ENCODE measurements around the gene MRM3. TPM values are rescaled to one million over a fixed set of nuclear protein-coding genes. Genes with fewer than 3 reads are reported as not detected.

MRM3 gene
- total and polyA plus RNA-seq, 4 donors, result 8.5 to 17.5 (median 15.4) TPM

GRCh38 chr17:767076-767475 is 15.1 kb upstream of the MRM3 start:
- no peak for TF ChIP-seq HNF4A (conservative IDR thresholded peaks at IDR 0.05)
- TF ChIP-seq TAF1 (conservative IDR thresholded peaks at IDR 0.05), result no peak
- no peak for TF ChIP-seq FOXA1 (IDR thresholded peaks at IDR 0.05)
- TF ChIP-seq HNF4G (IDR thresholded peaks at IDR 0.05), result no peak
- no peak for TF ChIP-seq GABPA (IDR thresholded peaks at IDR 0.05 in 1 of 2, conservative IDR thresholded peaks at IDR 0.05 in 1 of 2)
- no peak for TF ChIP-seq YY1 (IDR thresholded peaks at IDR 0.05)
- WGBS, result 80% methylated on average over 3 of the region's 3 CpGs
- Histone ChIP-seq H3K9ac (ENCODE audit: low read depth in 1 of 2, low read length in 2 of 2) (no peak overlapping the region), H3K4me1 (ENCODE audit: control insufficient read depth in 4 of 4, insufficient read depth in 4 of 4, low read length in 3 of 4) (no peaks in the 10 kb centered on the region), H3K4me3 (ENCODE audit: low read depth in 1 of 3, low read length in 3 of 3) (no peak overlapping the region), H3K9me3 (ENCODE audit: control insufficient read depth in 4 of 4, low read length in 3 of 4) (no peaks in the 10 kb centered on the region), H3K36me3 (ENCODE audit: control insufficient read depth in 4 of 4, insufficient read depth in 3 of 4, low read depth in 1 of 4, low read length in 3 of 4) (peaks cover 5 to 48% (median 32%) of the 10 kb centered on the region in 4 donors), H3K27me3 (ENCODE audit: control insufficient read depth in 4 of 4, insufficient read depth in 4 of 4, low read length in 3 of 4) (no peaks in the 10 kb centered on the region), H3K27ac (ENCODE audit: low read depth in 1 of 2, low read length in 2 of 2) (no peak overlapping the region)
- DNase-seq (ENCODE audit: low spot score), result no peak

- WGBS, result 92% methylated on average over 5 of the region's 5 CpGs
- H3K27me3 ChIP-seq (ENCODE audit: control insufficient read depth in 4 of 4, insufficient read depth in 4 of 4, low read length in 3 of 4), result no peaks in the 10 kb centered on the region
- no peak overlapping the region for H3K4me3 ChIP-seq (ENCODE audit: low read depth in 1 of 3, low read length in 3 of 3)
- peaks cover 10 to 70% (median 57%) of the 10 kb centered on the region in 4 donors for H3K36me3 ChIP-seq (ENCODE audit: control insufficient read depth in 4 of 4, insufficient read depth in 3 of 4, low read depth in 1 of 4, low read length in 3 of 4)
- no peaks in the 10 kb centered on the region for H3K9me3 ChIP-seq (ENCODE audit: control insufficient read depth in 4 of 4, low read length in 3 of 4)
- H3K9ac ChIP-seq (ENCODE audit: low read depth in 1 of 2, low read length in 2 of 2), result no peak overlapping the region
- H3K4me1 ChIP-seq (ENCODE audit: control insufficient read depth in 4 of 4, insufficient read depth in 4 of 4, low read length in 3 of 4), result no peaks in the 10 kb centered on the region
- DNase-seq (ENCODE audit: low spot score), result no peak
- TF ChIP-seq RAD21 (IDR thresholded peaks at IDR 0.05) (no peak), CTCF (IDR thresholded peaks at IDR 0.05; ENCODE audit: low read depth, low read length, missing input control) (no peak), REST (IDR thresholded peaks at IDR 0.05) (no peak), HNF4A (conservative IDR thresholded peaks at IDR 0.05) (no peak)
- H3K27ac ChIP-seq (ENCODE audit: low read depth in 1 of 2, low read length in 2 of 2), result no peak overlapping the region
These were observed 9.1 kb upstream of the MRM3 start for GRCh38 chr17:773016-773415.

- Histone ChIP-seq H3K9ac (ENCODE audit: low read depth in 1 of 2, low read length in 2 of 2) (no peak overlapping the region), H3K9me3 (ENCODE audit: control insufficient read depth in 4 of 4, low read length in 3 of 4) (no peaks in the 10 kb centered on the region), H3K36me3 (ENCODE audit: control insufficient read depth in 4 of 4, insufficient read depth in 3 of 4, low read depth in 1 of 4, low read length in 3 of 4) (peaks cover 10 to 74% (median 62%) of the 10 kb centered on the region in 4 donors), H3K27me3 (ENCODE audit: control insufficient read depth in 4 of 4, insufficient read depth in 4 of 4, low read length in 3 of 4) (no peaks in the 10 kb centered on the region), H3K27ac (ENCODE audit: low read depth in 1 of 2, low read length in 2 of 2) (no peak overlapping the region), H3K4me3 (ENCODE audit: low read depth in 1 of 3, low read length in 3 of 3) (no peak overlapping the region), H3K4me1 (ENCODE audit: control insufficient read depth in 4 of 4, insufficient read depth in 4 of 4, low read length in 3 of 4) (no peaks in the 10 kb centered on the region)
- 90% methylated on average over 14 of the region's 14 CpGs for WGBS
- no peak for DNase-seq (ENCODE audit: low spot score)
- TF ChIP-seq RAD21 (IDR thresholded peaks at IDR 0.05), result no peak
- no peak for TF ChIP-seq GABPA (IDR thresholded peaks at IDR 0.05 in 1 of 2, conservative IDR thresholded peaks at IDR 0.05 in 1 of 2)
- TF ChIP-seq EGR1 (IDR thresholded peaks at IDR 0.05; ENCODE audit: low read depth in 2 of 2), result no peak
- TF ChIP-seq HNF4G (IDR thresholded peaks at IDR 0.05), result no peak
- no peak for TF ChIP-seq JUND (IDR thresholded peaks at IDR 0.05)
- no peak for TF ChIP-seq NR2F2 (IDR thresholded peaks at IDR 0.05)
- TF ChIP-seq RXRA (IDR thresholded peaks at IDR 0.05), result no peak
- TF ChIP-seq TAF1 (conservative IDR thresholded peaks at IDR 0.05), result no peak
- no peak for TF ChIP-seq REST (IDR thresholded peaks at IDR 0.05)
- no peak for TF ChIP-seq FOXA2 (IDR thresholded peaks at IDR 0.05)
- TF ChIP-seq MAX (IDR thresholded peaks at IDR 0.05), result no peak
- TF ChIP-seq HNF4A (conservative IDR thresholded peaks at IDR 0.05), result no peak
- no peak for TF ChIP-seq YY1 (IDR thresholded peaks at IDR 0.05)
- TF ChIP-seq ATF3 (IDR thresholded peaks at IDR 0.05), result no peak
- no peak for TF ChIP-seq FOXA1 (IDR thresholded peaks at IDR 0.05)
These were observed 8.5 kb upstream of the MRM3 start for GRCh38 chr17:773467-774312.

All from liver (tissue), 9 donors.